ENCODE results near the gene DCUN1D4.

Gene DCUN1D4

DNA sequence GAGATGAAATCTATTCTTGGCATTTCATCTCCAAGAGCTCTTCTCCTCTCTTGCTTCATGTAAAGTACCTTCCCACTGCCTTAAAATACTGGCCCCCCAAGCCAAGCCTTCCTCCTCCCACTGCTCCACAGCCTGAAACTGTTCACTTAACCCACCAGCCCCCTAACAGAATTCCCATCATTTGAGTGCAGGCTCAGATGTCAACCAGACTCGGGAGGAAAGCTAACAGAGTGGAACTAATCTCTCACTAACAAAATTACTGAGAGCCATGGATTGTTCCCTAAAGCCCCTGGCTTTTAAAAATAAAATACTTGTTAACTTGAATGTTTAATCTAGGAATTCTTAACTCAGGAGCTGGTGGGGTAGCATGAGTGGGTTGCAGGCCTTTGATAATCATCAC lies 7.1 kb upstream of the DCUN1D4 start:
- TF ChIP-seq, protein P1, sequence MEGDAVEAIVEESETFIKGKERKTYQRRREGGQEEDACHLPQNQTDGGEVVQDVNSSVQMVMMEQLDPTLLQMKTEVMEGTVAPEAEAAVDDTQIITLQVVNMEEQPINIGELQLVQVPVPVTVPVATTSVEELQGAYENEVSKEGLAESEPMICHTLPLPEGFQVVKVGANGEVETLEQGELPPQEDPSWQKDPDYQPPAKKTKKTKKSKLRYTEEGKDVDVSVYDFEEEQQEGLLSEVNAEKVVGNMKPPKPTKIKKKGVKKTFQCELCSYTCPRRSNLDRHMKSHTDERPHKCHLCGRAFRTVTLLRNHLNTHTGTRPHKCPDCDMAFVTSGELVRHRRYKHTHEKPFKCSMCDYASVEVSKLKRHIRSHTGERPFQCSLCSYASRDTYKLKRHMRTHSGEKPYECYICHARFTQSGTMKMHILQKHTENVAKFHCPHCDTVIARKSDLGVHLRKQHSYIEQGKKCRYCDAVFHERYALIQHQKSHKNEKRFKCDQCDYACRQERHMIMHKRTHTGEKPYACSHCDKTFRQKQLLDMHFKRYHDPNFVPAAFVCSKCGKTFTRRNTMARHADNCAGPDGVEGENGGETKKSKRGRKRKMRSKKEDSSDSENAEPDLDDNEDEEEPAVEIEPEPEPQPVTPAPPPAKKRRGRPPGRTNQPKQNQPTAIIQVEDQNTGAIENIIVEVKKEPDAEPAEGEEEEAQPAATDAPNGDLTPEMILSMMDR (IDR thresholded peaks at IDR 0.05), result no peak

DNA sequence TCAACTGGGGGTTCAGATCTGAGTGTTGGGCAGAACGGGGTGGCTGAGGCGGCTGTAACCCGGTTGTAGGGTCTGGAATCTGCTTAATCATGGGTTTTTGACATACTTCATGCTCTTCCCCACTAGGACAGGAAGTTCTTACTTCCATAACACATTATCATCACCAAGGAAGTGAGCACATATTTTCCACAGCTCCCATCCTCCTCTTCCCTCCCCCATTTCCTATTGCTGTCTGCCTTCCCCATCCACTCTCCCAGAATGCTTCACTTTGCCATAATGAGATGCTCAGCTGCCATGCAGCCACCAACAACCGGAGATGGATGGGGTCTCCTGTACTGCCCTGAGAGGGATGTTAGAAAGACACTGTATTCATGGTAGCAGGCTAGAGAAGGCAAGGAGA lies 6.4 kb upstream of the DCUN1D4 start:
- TF ChIP-seq, protein P1 (IDR thresholded peaks at IDR 0.05), result no peak

DNA sequence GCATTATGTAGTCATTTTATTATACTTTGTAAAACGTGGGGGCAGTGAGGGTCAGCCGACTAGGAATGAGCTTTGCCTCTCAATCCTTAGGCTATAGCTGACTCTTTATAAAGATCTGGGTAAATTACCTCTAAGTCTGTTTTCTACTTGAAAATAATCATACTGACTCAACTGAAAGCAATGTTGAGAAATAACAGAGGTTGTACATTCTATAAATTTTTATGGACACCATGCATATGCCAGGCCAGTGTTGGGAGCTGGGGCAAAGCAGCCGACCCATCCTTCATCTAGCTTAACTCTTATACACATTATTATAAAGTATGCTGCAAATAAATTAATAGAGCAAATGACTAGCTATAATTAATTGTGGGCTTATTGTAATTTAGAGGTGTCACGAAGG lies 2.2 kb upstream of the DCUN1D4 start:
- TF ChIP-seq, protein P1 (IDR thresholded peaks at IDR 0.05), result no peak

DNA sequence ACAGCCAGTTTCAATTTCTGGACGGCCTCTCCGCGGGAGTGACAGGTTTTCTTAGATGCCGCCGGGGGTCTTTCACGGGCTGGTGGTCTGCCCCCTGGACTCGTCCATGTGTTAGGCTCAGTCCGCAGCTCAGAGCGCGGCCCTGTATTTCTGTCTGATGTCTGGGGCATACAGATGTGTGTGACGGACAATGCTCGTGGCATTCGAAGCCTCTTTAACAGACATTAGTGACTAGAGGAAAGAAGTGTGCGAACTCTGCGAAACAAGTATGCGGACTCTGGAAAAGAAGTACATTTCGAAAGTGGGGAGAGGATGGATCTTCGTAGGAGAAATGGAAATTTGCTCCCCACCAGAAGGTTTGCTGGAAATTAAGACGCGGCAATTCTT lies 793 bp upstream of the DCUN1D4 start:
- TF ChIP-seq, protein P1 (IDR thresholded peaks at IDR 0.05), result no peak

DNA sequence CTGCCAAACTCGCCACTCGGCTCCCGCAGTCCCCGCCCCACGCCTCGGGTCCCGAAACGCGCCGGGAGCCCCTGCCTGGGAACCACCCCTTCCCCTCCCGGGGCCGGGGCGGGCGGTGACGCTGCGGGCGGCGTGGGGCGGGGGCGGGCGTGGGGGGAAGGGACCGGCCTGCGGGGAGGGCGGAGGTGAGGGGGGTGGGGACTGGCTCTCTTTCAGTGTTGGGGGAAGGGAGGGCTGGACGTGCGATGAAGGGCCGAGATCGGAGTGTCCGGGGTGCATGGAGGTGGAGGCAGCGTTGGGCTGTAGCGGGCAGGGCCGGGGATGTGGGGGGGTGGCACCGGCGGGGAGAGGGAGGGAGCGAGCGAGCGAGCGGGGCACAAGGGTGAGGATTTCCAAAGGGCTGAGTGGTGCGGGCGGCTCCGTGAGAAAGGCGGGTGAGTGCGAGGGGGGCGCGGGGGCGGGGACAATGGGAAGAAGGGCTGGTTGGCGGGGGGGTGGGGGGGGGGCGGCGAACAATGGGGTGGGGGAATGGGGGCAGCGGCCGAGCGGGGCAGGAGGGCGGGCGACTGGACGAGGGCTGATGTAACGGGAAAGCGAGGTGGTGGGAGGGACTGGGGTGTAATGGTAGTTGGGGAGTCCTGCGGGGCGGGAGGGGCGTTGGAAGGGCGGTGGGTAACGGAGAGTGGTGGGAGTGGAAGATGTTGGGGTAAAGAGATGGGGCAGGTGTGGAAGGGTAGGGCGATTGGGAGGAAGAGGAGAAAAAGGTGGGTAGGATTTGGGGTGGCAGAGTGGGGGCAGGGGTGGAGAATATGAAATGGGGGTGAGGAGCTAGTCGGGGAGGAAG lies 578 bp downstream of the DCUN1D4 start:
- TF ChIP-seq, protein P1 (IDR thresholded peaks at IDR 0.05), result no peak

DNA sequence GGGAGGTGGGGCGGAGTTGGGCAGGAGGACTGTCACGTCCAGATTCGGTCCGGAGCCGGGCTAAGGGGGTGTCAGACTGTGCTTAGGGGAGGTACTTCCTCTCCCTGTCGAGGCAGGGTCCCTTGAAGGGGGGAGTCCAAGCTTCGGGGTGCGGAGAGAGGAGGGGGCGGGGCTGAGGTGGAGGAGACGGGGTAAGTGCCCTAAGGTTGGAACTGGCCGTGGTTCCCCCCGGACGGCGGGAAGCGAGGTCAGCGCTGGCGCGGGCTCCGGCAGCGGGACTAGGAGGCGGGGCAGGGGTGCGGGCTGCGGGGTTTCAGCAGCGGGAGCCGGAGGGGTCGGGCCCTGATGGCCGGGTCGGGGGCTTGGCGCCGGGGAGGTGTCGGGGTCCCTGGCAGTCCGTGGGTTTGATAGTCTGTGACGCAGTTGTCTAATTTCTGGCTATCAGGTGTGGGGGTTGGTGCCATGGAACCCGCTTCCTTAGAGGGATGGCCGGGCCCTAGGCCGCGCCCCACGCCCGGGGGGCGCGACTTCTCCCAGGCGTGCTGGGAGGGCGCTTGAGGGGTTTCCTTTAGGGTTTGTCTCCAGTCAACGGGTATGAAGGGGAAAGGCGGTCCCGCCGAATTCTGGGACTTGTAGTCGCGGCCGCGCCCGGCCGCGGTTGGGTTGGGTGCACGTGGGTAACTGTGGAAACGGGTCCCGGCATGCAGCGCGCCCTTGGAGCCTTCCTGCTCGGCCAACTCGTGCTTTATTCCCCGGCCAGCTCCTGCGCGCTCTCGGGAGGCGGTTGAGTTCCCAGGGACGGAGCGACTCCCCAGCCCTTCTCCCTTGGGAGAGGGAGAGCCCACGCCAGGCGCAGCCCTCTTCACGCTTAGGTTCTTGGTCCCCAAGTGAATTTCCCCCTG lies 1.5 kb downstream of the DCUN1D4 start:
- TF ChIP-seq, protein P1 (IDR thresholded peaks at IDR 0.05), result no peak

DNA sequence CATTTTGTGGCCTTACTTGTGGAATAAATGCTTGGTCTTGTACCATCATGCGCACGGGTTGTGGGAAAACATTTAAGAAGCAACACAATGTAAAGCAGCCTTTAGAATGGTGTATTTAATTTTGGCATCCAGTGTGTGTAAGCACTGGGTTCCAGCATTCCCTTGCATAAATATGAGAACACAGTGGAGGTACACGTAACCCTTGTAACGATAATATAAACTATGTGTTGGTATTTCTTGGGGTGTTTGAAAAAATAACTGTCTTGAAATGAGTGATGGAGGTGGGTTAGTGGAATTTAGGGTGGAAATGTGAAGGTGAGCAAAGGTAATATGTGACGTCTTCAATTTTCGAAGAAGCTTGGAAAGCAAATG lies 2.1 kb downstream of the DCUN1D4 start:
- TF ChIP-seq, protein P1 (IDR thresholded peaks at IDR 0.05), result no peak
